H1 (cell line): ENCODE measurements around the gene CDON. TPM values are rescaled to one million over a fixed set of nuclear protein-coding genes. Genes with fewer than 3 reads are reported as not detected.

Source experiments
- CBX8 ChIP-seq: fragments of 300-800, 300-1000 bp; sonication (generic); IDR thresholded peaks from 2 replicates; pipeline ENCODE4 v1.7.1; 2016; ENCODE audit warnings: low read depth, low read length, borderline replicate concordance
- CEBPB ChIP-seq: IDR thresholded peaks from 2 replicates; pipeline ENCODE4 v1.6.1; 2012; ENCODE audit warnings: low read depth, low read length
- CHD1 ChIP-seq: IDR thresholded peaks from 2 replicates; pipeline ENCODE4 v1.6.1; 2012; ENCODE audit warnings: low read depth, low read length, improper control_type of control experiment
- EP300 ChIP-seq, 2 experiments: IDR thresholded peaks; 1 replicate in 1 of 2; 2 replicates in 1 of 2; pipeline ENCODE4 v1.6.1; 2011 to 2012; ENCODE audit warnings: low read depth in 2 of 2, low read length in 2 of 2, mild to moderate bottlenecking in 2 of 2, borderline replicate concordance in 1 of 2, inconsistent platforms in 1 of 2, moderate library complexity in 1 of 2
- HDAC2 ChIP-seq, 2 experiments: fragments of 300-600 bp in 1 of 2; sonication (generic) in 1 of 2; IDR thresholded peaks; 2 replicates each; pipeline ENCODE4 v1.6.1; 2011 to 2012; ENCODE audit warnings: low read depth in 2 of 2, low read length in 2 of 2, mild to moderate bottlenecking in 2 of 2, moderate library complexity in 2 of 2, borderline replicate concordance in 1 of 2, inconsistent platforms in 1 of 2
- KDM4A ChIP-seq: IDR thresholded peaks from one replicate; pipeline ENCODE4 v1.7.1; 2012; ENCODE audit warnings: low read depth, mild to moderate bottlenecking, moderate library complexity, low read length, inconsistent platforms; ENCODE audit not compliant: severe bottlenecking
- KDM5A ChIP-seq: fragments of 200-600 bp; IDR thresholded peaks from 2 replicates; pipeline ENCODE4 v1.7.1; 2012; ENCODE audit warnings: mild to moderate bottlenecking, low read length, inconsistent platforms, mixed read lengths
- SRF ChIP-seq: IDR thresholded peaks from 2 replicates; pipeline ENCODE4 v1.6.1; 2011; ENCODE audit warnings: mild to moderate bottlenecking, low read depth, low read length, moderate library complexity
- TAF7 ChIP-seq: optimal IDR thresholded peaks from 2 replicates; pipeline ENCODE3; 2011; ENCODE audit warnings: low read depth, mild to moderate bottlenecking, inconsistent platforms, low read length, moderate library complexity, borderline replicate concordance
- TEAD4 ChIP-seq: IDR thresholded peaks from 2 replicates; pipeline ENCODE4 v1.6.1; 2012; ENCODE audit warnings: low read depth, low read length, inconsistent platforms, mixed read lengths
- YY1 ChIP-seq: IDR thresholded peaks from 2 replicates; pipeline ENCODE4 v1.6.1; 2011; ENCODE audit warnings: low read depth, mild to moderate bottlenecking, low read length
- polyA plus RNA-seq, 7 experiments: library from polyadenylated mRNA; depleted of rRNA in 3 of 7; stranded (reverse) in 5 of 7; unstranded in 2 of 7; fragments of >200 nt in 5 of 7; fragments of 200-250 nt in 2 of 7; gene quantifications; 1 replicate in 5 of 7; 2 replicates in 1 of 7; 4 replicates in 1 of 7; pipeline versions ENCODE4 v1.2.1 to v1.2.3, GENCODE V29; 2011 to 2013; ENCODE audit warnings: missing spikeins in 2 of 7, mixed read lengths in 2 of 7
- total RNA-seq: library from RNA; stranded (reverse); fragmentation: NEBNext Ultra II Directional; extraction: Animal tissue kit (Norgen Biotek cat#: 25700); gene quantifications from 2 replicates; pipeline ENCODE4 v1.2.1, GENCODE V29; 2021
- TF ChIP-seq, protein P1 (sequence below): fragments of 300-600 bp; sonication (generic); IDR thresholded peaks from 2 replicates; pipeline ENCODE4 v1.7.1; 2012; ENCODE audit warnings: low read length, moderate library complexity, mild to moderate bottlenecking, inconsistent platforms; ENCODE audit not compliant: insufficient replicate concordance

CDON gene
- total and polyA plus RNA-seq, 2 of the 8 experiments (the other 6 are each of a cell fraction or from before 2014, with no cell fraction given) = 11.0 to 32.5 TPM

DNA sequence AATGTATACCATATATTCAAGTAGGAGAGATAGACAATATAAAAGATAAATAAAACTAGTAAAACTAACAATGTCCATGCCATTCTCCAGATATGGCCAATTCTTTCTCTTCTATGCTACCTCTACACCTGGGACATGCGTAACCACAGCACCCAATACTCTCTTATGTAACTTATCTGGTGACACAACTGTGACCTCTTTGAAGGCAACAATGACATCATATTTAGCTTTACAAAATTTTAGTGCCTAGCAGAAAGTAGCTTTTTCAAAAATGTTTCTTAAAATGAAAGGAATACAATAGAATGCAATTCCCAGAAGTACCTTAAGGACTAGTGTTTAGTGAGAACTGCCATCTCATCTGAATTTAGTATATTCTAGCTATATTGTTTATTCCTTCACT lies 36.8 kb downstream of the CDON start (continued):
- TF ChIP-seq, protein P1, sequence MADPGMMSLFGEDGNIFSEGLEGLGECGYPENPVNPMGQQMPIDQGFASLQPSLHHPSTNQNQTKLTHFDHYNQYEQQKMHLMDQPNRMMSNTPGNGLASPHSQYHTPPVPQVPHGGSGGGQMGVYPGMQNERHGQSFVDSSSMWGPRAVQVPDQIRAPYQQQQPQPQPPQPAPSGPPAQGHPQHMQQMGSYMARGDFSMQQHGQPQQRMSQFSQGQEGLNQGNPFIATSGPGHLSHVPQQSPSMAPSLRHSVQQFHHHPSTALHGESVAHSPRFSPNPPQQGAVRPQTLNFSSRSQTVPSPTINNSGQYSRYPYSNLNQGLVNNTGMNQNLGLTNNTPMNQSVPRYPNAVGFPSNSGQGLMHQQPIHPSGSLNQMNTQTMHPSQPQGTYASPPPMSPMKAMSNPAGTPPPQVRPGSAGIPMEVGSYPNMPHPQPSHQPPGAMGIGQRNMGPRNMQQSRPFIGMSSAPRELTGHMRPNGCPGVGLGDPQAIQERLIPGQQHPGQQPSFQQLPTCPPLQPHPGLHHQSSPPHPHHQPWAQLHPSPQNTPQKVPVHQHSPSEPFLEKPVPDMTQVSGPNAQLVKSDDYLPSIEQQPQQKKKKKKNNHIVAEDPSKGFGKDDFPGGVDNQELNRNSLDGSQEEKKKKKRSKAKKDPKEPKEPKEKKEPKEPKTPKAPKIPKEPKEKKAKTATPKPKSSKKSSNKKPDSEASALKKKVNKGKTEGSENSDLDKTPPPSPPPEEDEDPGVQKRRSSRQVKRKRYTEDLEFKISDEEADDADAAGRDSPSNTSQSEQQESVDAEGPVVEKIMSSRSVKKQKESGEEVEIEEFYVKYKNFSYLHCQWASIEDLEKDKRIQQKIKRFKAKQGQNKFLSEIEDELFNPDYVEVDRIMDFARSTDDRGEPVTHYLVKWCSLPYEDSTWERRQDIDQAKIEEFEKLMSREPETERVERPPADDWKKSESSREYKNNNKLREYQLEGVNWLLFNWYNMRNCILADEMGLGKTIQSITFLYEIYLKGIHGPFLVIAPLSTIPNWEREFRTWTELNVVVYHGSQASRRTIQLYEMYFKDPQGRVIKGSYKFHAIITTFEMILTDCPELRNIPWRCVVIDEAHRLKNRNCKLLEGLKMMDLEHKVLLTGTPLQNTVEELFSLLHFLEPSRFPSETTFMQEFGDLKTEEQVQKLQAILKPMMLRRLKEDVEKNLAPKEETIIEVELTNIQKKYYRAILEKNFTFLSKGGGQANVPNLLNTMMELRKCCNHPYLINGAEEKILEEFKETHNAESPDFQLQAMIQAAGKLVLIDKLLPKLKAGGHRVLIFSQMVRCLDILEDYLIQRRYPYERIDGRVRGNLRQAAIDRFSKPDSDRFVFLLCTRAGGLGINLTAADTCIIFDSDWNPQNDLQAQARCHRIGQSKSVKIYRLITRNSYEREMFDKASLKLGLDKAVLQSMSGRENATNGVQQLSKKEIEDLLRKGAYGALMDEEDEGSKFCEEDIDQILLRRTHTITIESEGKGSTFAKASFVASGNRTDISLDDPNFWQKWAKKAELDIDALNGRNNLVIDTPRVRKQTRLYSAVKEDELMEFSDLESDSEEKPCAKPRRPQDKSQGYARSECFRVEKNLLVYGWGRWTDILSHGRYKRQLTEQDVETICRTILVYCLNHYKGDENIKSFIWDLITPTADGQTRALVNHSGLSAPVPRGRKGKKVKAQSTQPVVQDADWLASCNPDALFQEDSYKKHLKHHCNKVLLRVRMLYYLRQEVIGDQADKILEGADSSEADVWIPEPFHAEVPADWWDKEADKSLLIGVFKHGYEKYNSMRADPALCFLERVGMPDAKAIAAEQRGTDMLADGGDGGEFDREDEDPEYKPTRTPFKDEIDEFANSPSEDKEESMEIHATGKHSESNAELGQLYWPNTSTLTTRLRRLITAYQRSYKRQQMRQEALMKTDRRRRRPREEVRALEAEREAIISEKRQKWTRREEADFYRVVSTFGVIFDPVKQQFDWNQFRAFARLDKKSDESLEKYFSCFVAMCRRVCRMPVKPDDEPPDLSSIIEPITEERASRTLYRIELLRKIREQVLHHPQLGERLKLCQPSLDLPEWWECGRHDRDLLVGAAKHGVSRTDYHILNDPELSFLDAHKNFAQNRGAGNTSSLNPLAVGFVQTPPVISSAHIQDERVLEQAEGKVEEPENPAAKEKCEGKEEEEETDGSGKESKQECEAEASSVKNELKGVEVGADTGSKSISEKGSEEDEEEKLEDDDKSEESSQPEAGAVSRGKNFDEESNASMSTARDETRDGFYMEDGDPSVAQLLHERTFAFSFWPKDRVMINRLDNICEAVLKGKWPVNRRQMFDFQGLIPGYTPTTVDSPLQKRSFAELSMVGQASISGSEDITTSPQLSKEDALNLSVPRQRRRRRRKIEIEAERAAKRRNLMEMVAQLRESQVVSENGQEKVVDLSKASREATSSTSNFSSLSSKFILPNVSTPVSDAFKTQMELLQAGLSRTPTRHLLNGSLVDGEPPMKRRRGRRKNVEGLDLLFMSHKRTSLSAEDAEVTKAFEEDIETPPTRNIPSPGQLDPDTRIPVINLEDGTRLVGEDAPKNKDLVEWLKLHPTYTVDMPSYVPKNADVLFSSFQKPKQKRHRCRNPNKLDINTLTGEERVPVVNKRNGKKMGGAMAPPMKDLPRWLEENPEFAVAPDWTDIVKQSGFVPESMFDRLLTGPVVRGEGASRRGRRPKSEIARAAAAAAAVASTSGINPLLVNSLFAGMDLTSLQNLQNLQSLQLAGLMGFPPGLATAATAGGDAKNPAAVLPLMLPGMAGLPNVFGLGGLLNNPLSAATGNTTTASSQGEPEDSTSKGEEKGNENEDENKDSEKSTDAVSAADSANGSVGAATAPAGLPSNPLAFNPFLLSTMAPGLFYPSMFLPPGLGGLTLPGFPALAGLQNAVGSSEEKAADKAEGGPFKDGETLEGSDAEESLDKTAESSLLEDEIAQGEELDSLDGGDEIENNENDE = no peak
- TF ChIP-seq YY1 (no peak), KDM5A (no peak), CBX8 (no peak), KDM4A (no peak), CEBPB (no peak), HDAC2 (IDR thresholded peaks at IDR 0.05; ENCODE audit: borderline replicate concordance in 1 of 2, low read depth in 2 of 2, low read length in 2 of 2) (no peak), SRF (no peak), CHD1 (no peak), EP300 (IDR thresholded peaks at IDR 0.05; ENCODE audit: borderline replicate concordance in 1 of 2, low read depth in 2 of 2, low read length in 2 of 2) (no peak), TEAD4 (no peak), TAF7 (no peak)
